WTC11 (cell line): ENCODE data around the gene UNC119. TPM values are rescaled to one million over a fixed set of nuclear protein-coding genes. Genes with fewer than 3 reads are reported as not detected.
A peak's percentile ranks its signal among the peaks of the same experiment; 100 is the strongest.

ENCODE experiments used
- ATAC-seq: fragments of 200-7000 bp; cut with Tn5 transposase; 2 replicates; pipeline ENCODE4 v1.10.0; 2021; ENCODE audit warnings: mild to moderate bottlenecking, moderate library complexity
- CTCF ChIA-PET: fragments of 300-600 bp; sonication (Branson Sonifier 250); formaldehyde crosslinking; loops from one replicate; lab custom pipeline; 2021; ENCODE audit warnings: antibody characterized with exemption; lab: Charles Lee
- POLR2A ChIA-PET: fragments of 350-600 bp; sonication (Branson Sonifier 250); formaldehyde crosslinking; loops from one replicate; lab custom pipeline; 2021; ENCODE audit warnings: antibody characterized with exemption; lab: Charles Lee
- DNase-seq: peaks from one replicate; pipeline ENCODE4 v3.0.0; 2021; ENCODE audit warnings: low spot score
- H3K27ac Mint-ChIP-seq: 2 replicates; pipeline ENCODE4 v1.8.0; 2021; ENCODE audit warnings: mixed read lengths
- H3K27me3 Mint-ChIP-seq: 2 replicates; pipeline ENCODE4 v1.8.0; 2021; ENCODE audit warnings: low read depth, mild to moderate bottlenecking, moderate library complexity, mixed read lengths
- H3K36me3 Mint-ChIP-seq: 2 replicates; pipeline ENCODE4 v1.8.0; 2021; ENCODE audit warnings: mixed read lengths
- H3K4me1 Mint-ChIP-seq: 2 replicates; pipeline ENCODE4 v1.8.0; 2022; ENCODE audit warnings: mixed read lengths
- H3K4me3 Mint-ChIP-seq: 2 replicates; pipeline ENCODE4 v1.8.0; 2021; ENCODE audit warnings: mild to moderate bottlenecking, moderate library complexity, mixed read lengths
- H3K9me3 Mint-ChIP-seq: 2 replicates; pipeline ENCODE4 v1.8.0; 2021; ENCODE audit warnings: mixed read lengths
- ATF2 ChIP-seq: sonication (generic); formaldehyde crosslinking; IDR thresholded peaks from 2 replicates; pipeline ENCODE4 v1.8.1; 2022; ENCODE audit warnings: low read depth, missing genetic modification reagents, borderline replicate concordance
- CTCF ChIP-seq: fragments of 200-600 bp; IDR thresholded peaks from 2 replicates; pipeline ENCODE4 v1.8.0; 2022; ENCODE audit warnings: antibody characterized with exemption
- E2F5 ChIP-seq: sonication (generic); formaldehyde crosslinking; IDR thresholded peaks from 2 replicates; pipeline ENCODE4 v1.8.1; 2022; ENCODE audit warnings: mild to moderate bottlenecking, moderate library complexity, missing genetic modification reagents
- FOXP1 ChIP-seq: sonication (generic); formaldehyde crosslinking; IDR thresholded peaks from 2 replicates; pipeline ENCODE4 v1.8.0; 2022; ENCODE audit warnings: missing genetic modification reagents, mild to moderate bottlenecking, moderate library complexity, borderline replicate concordance
- GRHL2 ChIP-seq: fragments of 250-450 bp; sonication (Bioruptor Pico); IDR thresholded peaks from 2 replicates; pipeline ENCODE4 v1.8.0; 2022; ENCODE audit warnings: mild to moderate bottlenecking, moderate library complexity; ENCODE audit not compliant: insufficient replicate concordance, severe bottlenecking
- HMGXB4 ChIP-seq: sonication (generic); formaldehyde crosslinking; IDR thresholded peaks from 2 replicates; pipeline ENCODE4 v1.8.1; 2023; ENCODE audit warnings: mild to moderate bottlenecking, moderate library complexity, missing genetic modification reagents
- OVOL2 ChIP-seq: fragments of 250-450 bp; sonication (Bioruptor Pico); IDR thresholded peaks from 2 replicates; pipeline ENCODE4 v1.9.0; 2021; ENCODE audit warnings: mild to moderate bottlenecking, borderline replicate concordance
- PRRX2 ChIP-seq: fragments of 250-450 bp; sonication (Bioruptor Pico); IDR thresholded peaks from 2 replicates; pipeline ENCODE4 v1.8.0; 2021; ENCODE audit warnings: mild to moderate bottlenecking
- SOX15 ChIP-seq: fragments of 250-450 bp; sonication (Bioruptor Pico); IDR thresholded peaks from 2 replicates; pipeline ENCODE4 v1.9.0; 2021; ENCODE audit warnings: mild to moderate bottlenecking
- ZNF219 ChIP-seq: sonication (generic); formaldehyde crosslinking; IDR thresholded peaks from 2 replicates; pipeline ENCODE4 v1.8.0; 2023; ENCODE audit warnings: missing genetic modification reagents, mild to moderate bottlenecking, borderline replicate concordance
- ZNF281 ChIP-seq: sonication (generic); formaldehyde crosslinking; IDR thresholded peaks from 2 replicates; pipeline ENCODE4 v1.8.0; 2023; ENCODE audit warnings: mild to moderate bottlenecking, missing genetic modification reagents
- ZNF671 ChIP-seq: fragments of 250-450 bp; sonication (Bioruptor Pico); IDR thresholded peaks from 2 replicates; pipeline ENCODE4 v1.8.0; 2021; ENCODE audit warnings: mild to moderate bottlenecking
- total RNA-seq: library from RNA; stranded (reverse); gene quantifications from 3 replicates; pipeline ENCODE4 v1.2.3, GENCODE V29; 2021

Gene UNC119
- total RNA-seq, 1 experiment from 2014 or later, result 59.6 TPM

GRCh38 chr17:28499684-28500357 is 52.6 kb downstream of the UNC119 start (continued):
- no peak for TF ChIP-seq ZNF281 (CRISPR knock-in tag)

- TF ChIP-seq ATF2 (CRISPR knock-in tag), result no peak
- TF ChIP-seq SOX15 (CRISPR knock-in tag), result no peak
- POLR2A ChIA-PET, result interaction anchor here (1.1 kb wide), 1 partner anchor 8 kb away, joined by 3 read pairs; no protein-coding TSS in a partner anchor
- CTCF ChIA-PET, result interaction anchor here (1.0 to 7.4 kb wide), 6 partner anchors 33 to 132 kb away, joined by 3 to 42 read pairs (median 4); partner anchors contain the start of gene ALDOC
- H3K4me1 Mint-ChIP-seq, result peaks cover 29% of the 10 kb centered on the region
- ATAC-seq (no peak), DNase-seq (no peak)
- H3K9me3 Mint-ChIP-seq, result no peaks in the 10 kb centered on the region
- no peak overlapping the region for H3K4me3 Mint-ChIP-seq
- H3K27ac Mint-ChIP-seq, result no peak overlapping the region
- no peaks in the 10 kb centered on the region for H3K36me3 Mint-ChIP-seq
- H3K27me3 Mint-ChIP-seq, result no peaks in the 10 kb centered on the region
Observed at GRCh38 chr17:28499364-28499664, 53.1 kb downstream of the UNC119 start.

GRCh38 chr17:28498652-28499363 is 53.6 kb downstream of the UNC119 start:
- ChIA-PET CTCF (interaction anchor here (1.0 to 7.4 kb wide), 6 partner anchors 34 to 132 kb away, joined by 3 to 42 read pairs (median 4); partner anchors contain the start of gene ALDOC), POLR2A (interaction anchor here (1.1 kb wide), 1 partner anchor 9 kb away, joined by 3 read pairs; no protein-coding TSS in a partner anchor)
- Mint-ChIP-seq H3K4me1 (peaks cover 29% of the 10 kb centered on the region), H3K9me3 (no peaks in the 10 kb centered on the region), H3K4me3 (no peak overlapping the region), H3K27me3 (no peaks in the 10 kb centered on the region), H3K36me3 (no peaks in the 10 kb centered on the region), H3K27ac (no peak overlapping the region)
- ATAC-seq (no peak), DNase-seq (no peak)
- TF ChIP-seq PRRX2, result no peak

- TF ChIP-seq HMGXB4 (CRISPR knock-in tag), result no peak
- TF ChIP-seq CTCF, result no peak
- TF ChIP-seq ZNF219 (CRISPR knock-in tag), result no peak
- no peak for TF ChIP-seq OVOL2 (CRISPR knock-in tag)
- TF ChIP-seq E2F5, result no peak
- TF ChIP-seq ZNF671 (CRISPR knock-in tag), result no peak
- no peak for TF ChIP-seq FOXP1 (CRISPR knock-in tag)
- TF ChIP-seq GRHL2 (CRISPR knock-in tag), result no peak
- no peaks in the 10 kb centered on the region for H3K9me3 Mint-ChIP-seq
- DNase-seq (peak; percentile 44), ATAC-seq (peak; percentile 54)
- CTCF ChIA-PET, result interaction anchor here (0.9 to 7.4 kb wide), 7 partner anchors 14 to 81 kb away, joined by 3 to 42 read pairs (median 4); no protein-coding TSS in a partner anchor
- H3K4me1 Mint-ChIP-seq, result peaks cover 29% of the 10 kb centered on the region
- H3K27ac Mint-ChIP-seq, result no peak overlapping the region
- H3K36me3 Mint-ChIP-seq, result no peaks in the 10 kb centered on the region
- no peak overlapping the region for H3K4me3 Mint-ChIP-seq
- POLR2A ChIA-PET, result interaction anchor here (0.9 kb wide), 1 partner anchor 9 kb away, joined by 3 read pairs; no protein-coding TSS in a partner anchor
- H3K27me3 Mint-ChIP-seq, result no peaks in the 10 kb centered on the region
Observed at GRCh38 chr17:28497931-28498330, 54.5 kb downstream of the UNC119 start.
